ENCODE measurements around the gene MTREX.
"Not testable (repeated sequence)": the region's sequence is repeated elsewhere in the genome, so short reads cannot be mapped to it uniquely, and the experiment has no call there.

Gene MTREX

GRCh38 chr5:55307383-55308253 lies at the start of gene MTREX, which contains the start of gene DHX29:
MTREX (plus strand) TSS chr5:55307989; CDS start chr5:55308014, 25 bp downstream.
DHX29 (minus strand) TSS chr5:55307694; CDS start chr5:55307573, 121 bp downstream.
- peak; percentile 95 for FAIRE-seq

- FAIRE-seq: no peak
These were observed 49.5 kb upstream of the MTREX start for GRCh38 chr5:55258339-55258738.

- FAIRE-seq: no peak
These were observed 31.0 kb upstream of the MTREX start for GRCh38 chr5:55276771-55277170.

GRCh38 chr5:55278778-55279177 lies 29.0 kb upstream of the MTREX start:
- FAIRE-seq: no peak

- no peak for FAIRE-seq
These were observed 21.3 kb upstream of the MTREX start for GRCh38 chr5:55286411-55286933.

GRCh38 chr5:55289808-55290207 lies 18.0 kb upstream of the MTREX start:
- no peak for FAIRE-seq

GRCh38 chr5:55290991-55291390 lies 16.8 kb upstream of the MTREX start:
- FAIRE-seq: no peak

GRCh38 chr5:55294935-55295334 lies 12.9 kb upstream of the MTREX start:
- FAIRE-seq: no peak

GRCh38 chr5:55300890-55301289 lies 6.9 kb upstream of the MTREX start:
- FAIRE-seq: no peak

GRCh38 chr5:55303238-55303690 lies 4.5 kb upstream of the MTREX start:
- FAIRE-seq: no peak

- no peak for FAIRE-seq
These were observed 3.2 kb upstream of the MTREX start for GRCh38 chr5:55304584-55304983.

- FAIRE-seq: no peak
These were observed 2.4 kb upstream of the MTREX start for GRCh38 chr5:55305345-55305744.

GRCh38 chr5:55306641-55307382 lies 977 bp upstream of the MTREX start:
- FAIRE-seq: no peak

GRCh38 chr5:55308254-55308836 lies 556 bp downstream of the MTREX start:
- no peak for FAIRE-seq

GRCh38 chr5:55313870-55314617 lies 6.3 kb downstream of the MTREX start:
- no peak for FAIRE-seq

- no peak for FAIRE-seq
These were observed 8.5 kb downstream of the MTREX start for GRCh38 chr5:55316289-55316688.

- FAIRE-seq: no peak
These were observed 9.0 kb downstream of the MTREX start for GRCh38 chr5:55316837-55317236.

- not testable (repeated sequence) for FAIRE-seq
These were observed 10.4 kb downstream of the MTREX start for GRCh38 chr5:55318237-55318636.

- FAIRE-seq: peak; percentile 8
These were observed 11.7 kb downstream of the MTREX start for GRCh38 chr5:55319491-55319890.

- no peak for FAIRE-seq
These were observed 12.8 kb downstream of the MTREX start for GRCh38 chr5:55320571-55320970.

- FAIRE-seq: no peak
These were observed 16.2 kb downstream of the MTREX start for GRCh38 chr5:55324006-55324405.

GRCh38 chr5:55324815-55325418 lies 17.1 kb downstream of the MTREX start:
- peak; percentile 88 for FAIRE-seq
